ENCODE measurements around the gene TRIM25. TPM values are rescaled to one million over a fixed set of nuclear protein-coding genes. Genes with fewer than 3 reads are reported as not detected.

Gene TRIM25
- total RNA-seq, 2 donors from 2014 or later, result 197 to 235 TPM

DNA sequence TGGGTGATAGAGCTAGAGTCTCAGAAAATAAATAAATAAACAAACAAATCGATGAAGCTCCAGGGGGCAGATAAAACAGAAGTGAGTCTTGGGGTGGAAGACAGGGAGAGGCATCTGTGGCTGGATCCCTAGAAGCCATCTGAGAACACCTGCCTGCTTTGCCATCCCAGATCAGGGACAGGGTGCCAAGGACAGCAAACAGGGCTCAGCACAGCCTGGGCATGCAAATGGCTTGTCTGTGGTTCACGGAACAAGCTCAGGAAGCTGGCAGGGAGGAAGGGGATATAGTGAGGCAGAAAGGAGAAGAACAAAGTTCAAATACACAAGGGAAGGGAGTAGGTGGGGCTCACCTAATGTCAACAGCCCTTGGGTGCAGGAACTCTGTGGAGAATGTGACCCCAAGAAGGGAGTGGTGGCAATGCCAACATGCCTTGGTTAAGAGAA, 27.5 kb downstream of the TRIM25 start:
- no peaks in the 10 kb centered on the region for H3K27me3 Mint-ChIP-seq (ENCODE audit: low read depth)
- ATAC-seq (replicated peaks in 1 of 2), result no peak
- peaks cover 17 to 45% of the 10 kb centered on the region in 2 donors for H3K36me3 Mint-ChIP-seq (ENCODE audit: insufficient read depth in 2 of 2)
- no peaks in the 10 kb centered on the region for H3K4me1 Mint-ChIP-seq (ENCODE audit: low read depth)
- H3K27ac Mint-ChIP-seq, result peak overlapping the region; percentile 90
- peaks cover 0 to 2% of the 10 kb centered on the region in 2 donors for H3K9me3 Mint-ChIP-seq
- H3K4me3 Mint-ChIP-seq, result no peak overlapping the region
- no peak for DNase-seq

DNA sequence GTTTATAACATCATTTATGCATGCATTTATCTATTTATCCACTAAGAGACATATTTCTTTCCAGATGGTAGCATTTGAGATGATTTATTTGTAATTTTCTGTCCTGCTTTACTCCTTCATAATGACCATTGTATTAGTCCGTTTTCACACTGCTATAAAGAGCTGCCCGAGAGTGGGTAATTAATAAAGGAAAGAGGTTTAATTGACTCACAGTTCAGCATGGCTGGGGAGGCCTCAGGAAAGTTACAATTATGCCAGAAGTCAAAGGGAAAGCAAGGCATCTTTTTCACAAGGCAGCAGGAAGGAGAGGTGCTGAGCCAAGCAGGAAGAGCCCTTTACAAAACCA, 28.6 kb downstream of the TRIM25 start:
- Mint-ChIP-seq H3K27ac (peak overlapping the region; percentile 66), H3K4me1 (ENCODE audit: low read depth) (no peaks in the 10 kb centered on the region), H3K36me3 (ENCODE audit: insufficient read depth in 2 of 2) (peaks cover 14 to 37% of the 10 kb centered on the region in 2 donors)

DNA sequence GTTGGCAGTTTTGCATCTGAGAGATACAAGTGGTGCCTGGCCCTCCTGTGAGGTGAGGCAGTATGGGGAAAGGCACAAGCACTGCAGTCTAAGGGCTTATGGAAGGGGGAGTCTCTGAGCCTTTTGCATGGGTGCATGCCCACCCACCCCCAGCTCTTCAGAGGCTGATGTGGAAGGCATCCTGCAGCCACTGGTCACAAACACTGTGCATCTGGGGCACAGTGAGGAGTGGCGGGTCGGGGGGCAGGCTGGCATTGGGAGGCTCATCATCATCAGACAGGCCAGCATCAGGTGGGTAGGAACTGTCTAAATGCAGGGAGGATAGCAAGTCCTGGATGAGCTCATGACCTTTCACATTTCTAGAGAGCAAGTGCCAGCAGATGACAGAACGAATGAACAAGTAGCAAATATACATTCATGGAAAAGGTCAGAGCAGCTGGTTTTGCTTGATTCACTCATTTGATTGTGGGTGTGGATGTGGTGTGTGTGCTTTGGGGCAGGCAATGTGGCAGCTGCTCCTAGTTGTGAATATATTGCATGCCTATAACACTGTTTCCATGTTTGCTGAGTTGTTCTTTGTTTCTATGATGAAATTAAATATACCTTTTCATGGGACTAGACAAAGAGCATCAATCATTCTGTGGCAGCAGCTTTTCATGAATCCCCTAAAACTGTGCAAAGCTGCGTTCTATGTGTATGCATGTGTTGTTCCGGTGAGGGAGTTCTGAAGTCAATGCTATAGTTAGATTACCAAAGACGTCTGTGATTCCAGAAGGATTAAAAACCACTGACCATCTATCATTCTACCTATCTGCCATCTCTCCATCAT, 29.2 kb downstream of the TRIM25 start:
- DNase-seq (no peak), ATAC-seq (replicated peaks in 1 of 2) (peak in 1 of 2 donors; percentile 25)
- H3K27me3 Mint-ChIP-seq (ENCODE audit: low read depth), result no peaks in the 10 kb centered on the region
- H3K36me3 Mint-ChIP-seq (ENCODE audit: insufficient read depth in 2 of 2), result peaks cover 13 to 33% of the 10 kb centered on the region in 2 donors
- H3K27ac Mint-ChIP-seq, result peak overlapping the region; percentile 67
- peaks cover 0 to 2% of the 10 kb centered on the region in 2 donors for H3K9me3 Mint-ChIP-seq
- H3K4me3 Mint-ChIP-seq, result no peak overlapping the region
- no peaks in the 10 kb centered on the region for H3K4me1 Mint-ChIP-seq (ENCODE audit: low read depth)

More for the DNA sequence above, 28.6 kb downstream of the TRIM25 start:
- Mint-ChIP-seq H3K27me3 (ENCODE audit: low read depth) (no peaks in the 10 kb centered on the region), H3K4me3 (no peak overlapping the region), H3K9me3 (peaks cover 0 to 2% of the 10 kb centered on the region in 2 donors)
- DNase-seq, result no peak
- no peak for ATAC-seq (replicated peaks in 1 of 2)

DNA sequence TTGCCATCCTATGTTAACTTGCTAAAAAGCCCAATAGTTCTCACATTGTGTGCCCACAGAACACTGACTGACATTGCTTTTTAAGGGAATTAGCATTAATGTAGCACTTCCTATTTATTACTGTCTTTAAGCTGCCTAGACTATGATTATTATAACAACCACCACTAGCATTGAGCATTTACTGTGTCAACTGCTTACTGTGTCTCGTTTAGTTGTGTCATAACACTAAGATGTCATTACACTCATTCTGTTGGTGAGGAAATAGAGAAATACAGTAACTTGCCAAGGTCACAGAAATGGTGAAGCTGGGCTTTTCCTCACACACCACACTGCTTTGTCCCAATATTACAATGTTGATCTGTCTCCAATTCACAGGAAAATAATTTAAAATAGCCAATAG, 30.2 kb downstream of the TRIM25 start:
- no peaks in the 10 kb centered on the region for H3K4me1 Mint-ChIP-seq (ENCODE audit: low read depth)
- H3K9me3 Mint-ChIP-seq, result peaks cover 0 to 2% of the 10 kb centered on the region in 2 donors
- H3K36me3 Mint-ChIP-seq (ENCODE audit: insufficient read depth in 2 of 2), result peaks cover 10 to 24% of the 10 kb centered on the region in 2 donors
- no peaks in the 10 kb centered on the region for H3K27me3 Mint-ChIP-seq (ENCODE audit: low read depth)
- H3K4me3 Mint-ChIP-seq, result no peak overlapping the region
- H3K27ac Mint-ChIP-seq, result peak overlapping the region; percentile 73
- DNase-seq (no peak), ATAC-seq (replicated peaks in 1 of 2) (peak in 1 of 2 donors; percentile 7)

DNA sequence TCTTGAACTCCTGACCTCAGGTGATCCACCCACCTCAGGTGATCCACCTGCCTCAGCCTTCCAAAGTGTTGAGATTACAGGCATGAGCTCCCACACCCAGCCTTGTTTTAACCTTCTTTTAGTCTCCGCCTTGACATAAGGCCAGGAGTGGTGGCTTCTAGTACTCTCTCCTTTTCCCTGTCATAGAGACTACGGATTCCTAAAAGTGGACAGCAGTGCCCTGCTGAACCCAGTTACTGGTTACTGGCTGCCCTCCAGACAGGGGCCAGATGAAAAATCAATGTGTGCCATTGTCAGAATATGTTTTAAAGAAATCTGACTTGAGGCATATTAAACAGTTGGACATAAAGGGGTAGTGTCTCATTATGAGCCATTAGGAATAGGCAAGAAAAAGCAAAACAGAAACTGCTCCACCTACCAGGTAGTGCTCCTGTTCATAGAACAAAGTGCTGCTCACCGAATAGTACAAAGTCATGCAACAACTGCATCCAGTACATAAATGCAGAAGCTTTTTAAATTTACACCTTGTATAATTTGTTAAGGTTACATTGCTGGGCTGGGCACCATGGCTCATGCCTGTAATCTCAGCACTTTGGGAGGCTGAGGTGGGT, 32.1 kb downstream of the TRIM25 start:
- ATAC-seq (replicated peaks in 1 of 2), result no peak
- Mint-ChIP-seq H3K4me1 (ENCODE audit: low read depth) (no peaks in the 10 kb centered on the region), H3K36me3 (ENCODE audit: insufficient read depth in 2 of 2) (peaks cover 2 to 6% of the 10 kb centered on the region in 2 donors), H3K4me3 (no peak overlapping the region), H3K9me3 (no peaks in the 10 kb centered on the region), H3K27ac (peak overlapping the region; percentile 33), H3K27me3 (ENCODE audit: low read depth) (peaks cover 7% of the 10 kb centered on the region)
- no peak for DNase-seq

DNA sequence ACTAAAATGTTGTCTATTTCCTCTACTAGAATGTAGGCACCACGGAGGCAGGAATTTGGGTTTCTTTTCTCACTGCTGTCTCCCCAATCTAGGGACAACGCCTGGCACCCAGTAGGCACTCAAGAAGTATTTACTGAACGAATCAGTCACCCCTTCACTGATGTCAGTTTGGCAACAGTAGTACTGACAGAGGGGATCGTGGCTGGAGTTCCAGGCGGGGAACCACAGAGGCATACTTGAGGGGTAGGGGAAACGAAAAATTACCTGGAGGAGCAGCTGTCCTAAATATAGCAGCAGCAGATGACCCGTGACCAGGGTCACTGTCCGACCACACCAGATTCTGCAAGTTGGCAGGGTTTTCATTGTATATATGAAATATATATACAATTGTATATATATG, 33.3 kb downstream of the TRIM25 start:
- no peak for ATAC-seq (replicated peaks in 1 of 2)
- Mint-ChIP-seq H3K36me3 (ENCODE audit: insufficient read depth in 2 of 2) (no peaks in the 10 kb centered on the region), H3K9me3 (no peaks in the 10 kb centered on the region), H3K4me3 (no peak overlapping the region), H3K27ac (no peak overlapping the region), H3K4me1 (ENCODE audit: low read depth) (no peaks in the 10 kb centered on the region), H3K27me3 (ENCODE audit: low read depth) (peaks cover 11% of the 10 kb centered on the region)
- no peak for DNase-seq

DNA sequence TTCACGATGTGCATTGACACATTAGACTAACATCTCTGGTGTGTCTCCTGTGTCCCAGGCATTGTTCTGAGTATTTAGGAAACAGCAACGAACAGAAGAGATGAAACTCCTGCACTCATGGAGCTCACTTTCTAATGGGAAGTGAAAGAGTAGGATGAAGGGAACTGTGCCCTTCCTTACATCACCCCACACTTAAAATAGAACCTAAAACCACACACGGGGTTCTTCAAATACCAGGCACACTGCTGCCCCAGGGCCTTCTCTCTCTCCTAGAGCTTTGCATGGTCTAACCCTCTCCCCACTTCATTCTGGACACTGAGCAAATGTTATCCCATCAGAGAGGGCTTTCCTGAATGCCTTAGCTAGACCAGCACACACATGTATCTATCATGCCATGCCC, 33.7 kb downstream of the TRIM25 start:
- H3K4me1 Mint-ChIP-seq (ENCODE audit: low read depth), result no peaks in the 10 kb centered on the region
- no peaks in the 10 kb centered on the region for H3K9me3 Mint-ChIP-seq
- H3K4me3 Mint-ChIP-seq, result no peak overlapping the region
- H3K36me3 Mint-ChIP-seq (ENCODE audit: insufficient read depth in 2 of 2), result no peaks in the 10 kb centered on the region
- peaks cover 11% of the 10 kb centered on the region for H3K27me3 Mint-ChIP-seq (ENCODE audit: low read depth)
- H3K27ac Mint-ChIP-seq, result no peak overlapping the region
- DNase-seq (no peak), ATAC-seq (replicated peaks in 1 of 2) (peak; percentile 5 to 10)

DNA sequence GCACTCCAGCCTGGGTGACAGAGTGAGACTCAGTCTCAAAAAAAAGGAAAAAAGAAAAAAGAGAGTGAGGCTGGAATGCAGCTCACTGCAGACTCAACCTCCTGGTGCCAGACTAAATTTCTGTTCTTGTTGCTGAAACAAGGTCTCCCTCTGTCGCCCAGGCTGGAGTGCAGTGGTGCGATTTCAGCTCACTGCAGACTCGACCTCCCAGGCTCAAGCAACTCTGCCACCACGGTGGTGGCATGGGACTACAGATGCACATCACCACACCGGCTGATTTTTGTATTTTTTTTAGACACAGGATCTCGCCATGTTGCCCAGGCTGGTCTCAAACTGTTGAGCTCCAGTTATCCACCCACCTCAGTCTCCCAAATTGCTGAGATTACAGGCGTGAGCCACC, 34.6 kb downstream of the TRIM25 start:
- ATAC-seq (replicated peaks in 1 of 2) (no peak), DNase-seq (no peak)
- no peak overlapping the region for H3K27ac Mint-ChIP-seq
- no peak overlapping the region for H3K4me3 Mint-ChIP-seq
- peaks cover 11% of the 10 kb centered on the region for H3K27me3 Mint-ChIP-seq (ENCODE audit: low read depth)
- no peaks in the 10 kb centered on the region for H3K36me3 Mint-ChIP-seq (ENCODE audit: insufficient read depth in 2 of 2)
- no peaks in the 10 kb centered on the region for H3K4me1 Mint-ChIP-seq (ENCODE audit: low read depth)
- no peaks in the 10 kb centered on the region for H3K9me3 Mint-ChIP-seq

DNA sequence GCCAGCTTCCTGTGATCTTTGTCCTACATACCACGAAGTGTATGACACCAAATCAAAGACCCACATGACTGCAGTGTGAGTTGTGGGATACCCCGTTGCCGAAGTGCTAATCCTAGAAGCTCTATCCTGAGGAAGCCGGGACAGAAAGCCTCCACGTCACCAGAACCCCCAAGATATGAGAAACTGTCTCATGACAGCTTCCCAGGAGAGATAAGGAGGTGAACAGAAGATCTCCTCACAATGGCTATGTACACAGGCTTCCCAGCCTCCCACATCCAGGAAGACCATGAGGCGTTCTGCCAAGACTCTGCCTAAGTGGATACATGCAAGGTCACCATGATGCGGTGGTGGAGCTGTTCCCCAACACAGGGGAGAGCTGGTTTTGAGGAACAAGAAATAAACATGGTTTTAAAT, 37.1 kb downstream of the TRIM25 start:
- Mint-ChIP-seq H3K27ac (no peak overlapping the region), H3K9me3 (no peaks in the 10 kb centered on the region), H3K27me3 (ENCODE audit: low read depth) (peaks cover 24% of the 10 kb centered on the region), H3K36me3 (ENCODE audit: insufficient read depth in 2 of 2) (no peaks in the 10 kb centered on the region), H3K4me1 (ENCODE audit: low read depth) (no peaks in the 10 kb centered on the region), H3K4me3 (no peak overlapping the region)
- ATAC-seq (replicated peaks in 1 of 2) (no peak), DNase-seq (no peak)

DNA sequence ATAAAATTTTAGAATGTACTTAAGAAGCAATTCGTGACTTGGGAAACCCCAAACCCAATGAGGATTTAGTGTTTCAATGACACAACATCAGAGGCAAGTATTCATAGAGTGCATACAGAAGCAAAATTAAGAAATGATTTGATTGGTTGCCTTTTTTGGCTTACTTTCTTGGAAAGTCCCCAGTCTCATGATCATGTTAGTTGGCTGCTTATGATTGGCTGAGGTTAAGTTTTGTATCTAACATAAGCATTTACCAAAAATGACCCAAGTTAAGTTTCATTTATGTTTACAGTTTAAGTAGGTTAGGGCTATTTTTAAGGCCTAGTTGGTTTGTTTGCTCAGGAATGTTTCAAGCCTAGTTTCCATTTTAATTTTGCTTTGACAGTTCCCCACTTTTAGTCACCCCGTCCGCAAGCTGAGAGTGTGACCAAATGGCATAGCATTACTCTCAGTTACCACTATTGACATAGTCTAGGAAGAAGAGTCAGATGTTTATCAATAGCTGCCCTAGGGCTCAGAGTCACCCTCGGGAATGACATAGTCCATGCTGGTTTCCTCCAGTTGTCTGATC, 43.7 kb downstream of the TRIM25 start:
- DNase-seq (peak in 1 of 2 donors; percentile 36), ATAC-seq (replicated peaks in 1 of 2) (peak; percentile 68 to 92)
- Mint-ChIP-seq H3K4me3 (peak overlapping the region in 1 of 2 donors; percentile 4), H3K36me3 (ENCODE audit: insufficient read depth in 2 of 2) (peaks cover 3 to 7% of the 10 kb centered on the region in 2 donors), H3K4me1 (ENCODE audit: low read depth) (peaks cover 9% of the 10 kb centered on the region), H3K9me3 (no peaks in the 10 kb centered on the region), H3K27me3 (ENCODE audit: low read depth) (peaks cover 13% of the 10 kb centered on the region), H3K27ac (peak overlapping the region; percentile 92)

DNA sequence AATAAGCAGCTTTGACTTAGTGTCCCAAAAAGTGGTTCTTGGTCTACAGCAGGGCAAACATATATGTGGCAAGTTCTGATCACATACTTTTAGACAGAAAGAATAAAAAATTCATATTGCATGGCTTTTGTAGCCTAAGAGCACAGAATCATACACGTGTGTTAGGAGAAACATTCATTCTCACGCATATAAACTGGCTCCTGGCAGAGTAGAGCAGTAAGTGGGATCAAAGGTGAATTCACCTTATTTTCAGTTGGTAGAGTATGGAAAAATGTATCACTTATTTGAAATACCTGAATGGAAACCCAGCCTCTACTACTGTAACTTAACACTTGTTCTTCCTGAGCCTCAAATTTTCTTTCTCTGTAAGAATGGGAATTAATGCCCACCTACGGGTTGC, 45.1 kb downstream of the TRIM25 start:
- Mint-ChIP-seq H3K36me3 (ENCODE audit: insufficient read depth in 2 of 2) (peaks cover 3 to 7% of the 10 kb centered on the region in 2 donors), H3K9me3 (no peaks in the 10 kb centered on the region), H3K27me3 (ENCODE audit: low read depth) (peaks cover 8% of the 10 kb centered on the region), H3K27ac (peak overlapping the region; percentile 77), H3K4me3 (no peak overlapping the region), H3K4me1 (ENCODE audit: low read depth) (peaks cover 9% of the 10 kb centered on the region)
- ATAC-seq (replicated peaks in 1 of 2), result no peak
- no peak for DNase-seq

DNA sequence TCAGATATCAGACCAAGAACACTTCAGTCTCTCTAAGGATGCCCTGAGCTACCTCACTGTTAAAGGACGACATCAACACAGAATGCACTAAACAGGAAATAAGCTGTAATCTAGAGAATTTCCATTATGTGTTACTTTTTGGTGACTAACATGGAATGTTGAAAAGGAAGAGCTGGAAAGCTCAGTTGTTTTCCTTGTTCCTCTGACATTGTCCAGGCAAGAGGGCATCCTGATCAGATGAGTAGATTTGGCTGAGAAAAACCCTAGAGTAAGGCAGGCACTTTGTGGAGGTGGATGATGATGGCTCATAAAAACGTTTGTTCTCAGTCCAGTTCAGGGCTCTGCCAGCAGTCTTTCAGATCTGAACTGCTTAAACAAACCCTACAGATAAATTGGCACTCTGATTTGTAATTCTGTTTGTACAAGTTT, 45.9 kb downstream of the TRIM25 start:
- no peak overlapping the region for H3K4me3 Mint-ChIP-seq
- H3K9me3 Mint-ChIP-seq, result no peaks in the 10 kb centered on the region
- no peak for ATAC-seq (replicated peaks in 1 of 2)
- DNase-seq, result no peak
- H3K36me3 Mint-ChIP-seq (ENCODE audit: insufficient read depth in 2 of 2), result peaks cover 3 to 7% of the 10 kb centered on the region in 2 donors
- H3K4me1 Mint-ChIP-seq (ENCODE audit: low read depth), result peaks cover 9% of the 10 kb centered on the region
- H3K27ac Mint-ChIP-seq, result no peak overlapping the region
- H3K27me3 Mint-ChIP-seq (ENCODE audit: low read depth), result no peaks in the 10 kb centered on the region

DNA sequence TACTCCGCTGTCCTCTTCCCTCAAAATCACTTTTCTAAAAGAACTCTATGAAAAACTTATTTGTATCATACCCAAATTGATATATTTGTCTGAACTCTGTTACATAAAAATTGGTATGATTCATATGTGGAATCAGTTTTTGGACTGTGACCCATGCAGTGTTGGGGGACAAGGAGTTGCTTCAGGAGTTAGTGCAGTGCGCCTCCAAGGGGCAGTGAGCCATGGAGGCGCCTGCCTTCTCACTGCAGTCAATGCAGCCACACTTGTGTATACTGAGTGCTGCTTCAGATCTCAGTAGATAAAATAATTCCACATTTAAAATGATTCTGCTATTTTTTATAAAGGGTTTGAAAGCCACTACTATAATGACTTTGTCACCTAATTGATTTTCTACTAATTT, 47.4 kb downstream of the TRIM25 start:
- Mint-ChIP-seq H3K27me3 (ENCODE audit: low read depth) (no peaks in the 10 kb centered on the region), H3K4me1 (ENCODE audit: low read depth) (peaks cover 9% of the 10 kb centered on the region), H3K27ac (no peak overlapping the region), H3K9me3 (no peaks in the 10 kb centered on the region), H3K4me3 (no peak overlapping the region), H3K36me3 (ENCODE audit: insufficient read depth in 2 of 2) (peaks cover 6 to 7% of the 10 kb centered on the region in 2 donors)
- ATAC-seq (replicated peaks in 1 of 2), result no peak
- DNase-seq, result no peak
